ENCODE measurements around the gene CHID1. TPM values are rescaled to one million over a fixed set of nuclear protein-coding genes. Genes with fewer than 3 reads are reported as not detected.

Gene CHID1
- polyA plus RNA-seq, 1 donor from 2014 or later, result 51.2 TPM

- Histone ChIP-seq H3K4me3 (ENCODE audit: low read length) (no peak overlapping the region), H3K79me2 (replicated peaks; ENCODE audit: insufficient read depth, low read length) (peaks cover 12% of the 10 kb centered on the region), H2AFZ (ENCODE audit: low read depth, low read length) (no peak overlapping the region), H3K4me2 (ENCODE audit: low read length) (no peak overlapping the region), H3F3A (ENCODE audit: insufficient read depth, low read length, poor library complexity, severe bottlenecking) (no peaks in the 10 kb centered on the region), H3K27ac (ENCODE audit: low read length) (no peak overlapping the region), H3K27me3 (ENCODE audit: insufficient read depth, low read depth, low read length) (peaks cover 9% of the 10 kb centered on the region), H3K9me2 (ENCODE audit: insufficient read depth, low read length) (no peaks in the 10 kb centered on the region), H3K9me3 (ENCODE audit: low read length) (no peaks in the 10 kb centered on the region), H3K36me3 (ENCODE audit: insufficient read depth, low read length) (no peaks in the 10 kb centered on the region), H3K9ac (ENCODE audit: low read length) (no peak overlapping the region), H4K20me1 (ENCODE audit: insufficient read depth) (no peaks in the 10 kb centered on the region)
- TF ChIP-seq SMC3 (conservative IDR thresholded peaks at IDR 0.05; ENCODE audit: poor library complexity), result no peak
- TF ChIP-seq RAD21 (conservative IDR thresholded peaks at IDR 0.05), result no peak
- TF ChIP-seq EP300 (conservative IDR thresholded peaks at IDR 0.05; ENCODE audit: poor library complexity, severe bottlenecking), result no peak
- no peak for TF ChIP-seq MXI1 (conservative IDR thresholded peaks at IDR 0.05; ENCODE audit: poor library complexity, severe bottlenecking)
- no peak for TF ChIP-seq CTCF (IDR thresholded peaks at IDR 0.05; ENCODE audit: poor library complexity, severe bottlenecking)
- no peak for TF ChIP-seq TAF1 (IDR thresholded peaks at IDR 0.05; ENCODE audit: low read depth)
- no peak for TF ChIP-seq POLR2AphosphoS5 (IDR thresholded peaks at IDR 0.05)
- no peak for TF ChIP-seq EZH2 (IDR thresholded peaks at IDR 0.05; ENCODE audit: borderline replicate concordance, insufficient read depth, low read length, poor library complexity, severe bottlenecking)
- TF ChIP-seq REST (IDR thresholded peaks at IDR 0.05; ENCODE audit: borderline replicate concordance), result no peak
Observed at GRCh38 chr11:845872-846495, 64.6 kb downstream of the CHID1 start.

GRCh38 chr11:844693-845644, 65.6 kb downstream of the CHID1 start:
- Histone ChIP-seq H4K20me1 (ENCODE audit: insufficient read depth) (no peaks in the 10 kb centered on the region), H3K9me3 (ENCODE audit: low read length) (no peaks in the 10 kb centered on the region), H3K4me3 (ENCODE audit: low read length) (no peak overlapping the region), H3K79me2 (replicated peaks; ENCODE audit: insufficient read depth, low read length) (peaks cover 12% of the 10 kb centered on the region), H3K36me3 (ENCODE audit: insufficient read depth, low read length) (no peaks in the 10 kb centered on the region), H3K4me2 (ENCODE audit: low read length) (no peak overlapping the region), H3K9me2 (ENCODE audit: insufficient read depth, low read length) (no peaks in the 10 kb centered on the region), H2AFZ (ENCODE audit: low read depth, low read length) (no peak overlapping the region), H3F3A (ENCODE audit: insufficient read depth, low read length, poor library complexity, severe bottlenecking) (no peaks in the 10 kb centered on the region), H3K27ac (ENCODE audit: low read length) (no peak overlapping the region), H3K9ac (ENCODE audit: low read length) (no peak overlapping the region), H3K27me3 (ENCODE audit: insufficient read depth, low read depth, low read length) (peaks cover 4% of the 10 kb centered on the region)
- no peak for TF ChIP-seq EZH2 (IDR thresholded peaks at IDR 0.05; ENCODE audit: borderline replicate concordance, insufficient read depth, low read length, poor library complexity, severe bottlenecking)

All from neural cell (in vitro differentiated cells).